NCI-H146 (cell line): ENCODE data around the gene OCA2.

Source experiments
- DNase-seq: peaks from one replicate; lab custom pipeline; 2025; lab: John Stamatoyannopoulos, UW

OCA2 gene

DNA sequence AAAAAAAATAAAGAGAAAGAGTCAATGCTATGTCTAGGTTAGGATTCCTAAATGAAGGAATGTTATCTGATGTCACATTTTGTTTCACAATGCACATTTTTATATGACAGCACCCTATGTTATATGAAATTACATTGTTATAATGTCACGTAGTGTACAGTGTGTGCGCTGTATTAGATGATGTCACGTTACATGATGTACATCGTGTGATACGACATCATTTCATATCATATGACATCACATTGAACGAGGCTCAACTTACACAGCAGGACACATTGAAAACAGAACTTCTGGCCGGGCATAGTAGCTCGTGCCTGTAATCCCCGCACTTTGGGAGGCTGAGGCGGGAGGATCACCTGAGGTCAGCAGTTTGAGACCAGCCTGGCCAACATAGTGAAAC, 150.0 kb downstream of the OCA2 start:
- DNase-seq, result no peak

DNA sequence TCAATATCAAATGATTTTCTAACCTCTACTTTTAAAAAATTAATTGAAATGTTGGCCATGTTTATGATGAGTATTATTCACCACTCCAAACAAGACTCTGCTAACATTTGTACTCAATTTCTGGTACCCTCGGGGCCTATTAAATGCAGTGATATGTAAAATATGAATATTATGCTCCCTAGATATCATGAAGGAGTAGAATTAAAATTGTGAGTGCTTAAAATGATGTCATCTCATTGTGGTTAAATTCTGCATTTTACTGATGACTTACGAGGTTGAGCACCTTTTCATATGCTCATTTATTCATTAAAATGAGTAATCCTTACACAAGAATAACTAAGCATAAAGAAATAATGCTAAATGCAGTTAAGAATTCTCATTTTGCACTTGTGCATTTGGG, 159.9 kb downstream of the OCA2 start:
- DNase-seq, result no peak

DNA sequence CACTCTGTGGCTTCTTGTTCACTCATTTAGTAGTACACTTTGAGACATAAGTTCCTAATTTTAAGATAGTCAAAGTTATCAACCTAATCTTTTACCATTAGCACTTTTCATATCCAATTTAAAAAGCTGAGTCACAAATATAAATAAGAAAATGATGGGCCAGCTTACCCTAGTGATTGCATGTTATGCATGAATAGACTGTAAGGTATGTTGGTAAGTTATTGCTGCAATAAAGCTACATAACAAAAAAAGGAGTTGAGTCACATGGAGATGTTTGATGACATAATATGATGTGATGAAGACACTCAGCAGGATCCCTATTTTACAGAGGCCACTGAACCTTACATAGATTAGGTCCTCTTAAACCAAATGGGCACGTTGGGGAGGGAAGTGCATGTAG, 161.3 kb downstream of the OCA2 start:
- no peak for DNase-seq

DNA sequence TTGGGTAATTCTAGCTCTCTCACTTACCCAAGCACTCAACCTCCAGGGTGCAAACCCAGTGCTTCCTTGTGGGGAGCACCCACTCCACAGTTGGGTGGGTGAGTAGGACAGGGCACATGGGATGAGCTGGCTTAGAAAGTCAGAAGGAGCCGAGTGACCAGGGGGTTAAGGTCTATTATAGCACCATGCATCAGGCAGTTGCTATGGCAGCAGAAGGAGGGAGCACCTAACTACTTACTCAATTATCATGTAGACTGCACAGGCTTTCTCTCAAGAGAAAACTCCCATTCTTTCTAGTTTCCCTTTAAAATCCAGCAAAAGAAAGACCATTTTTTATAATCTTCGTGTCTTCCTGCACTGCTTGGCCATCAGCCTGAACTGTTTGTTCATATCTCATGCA, 163.0 kb downstream of the OCA2 start:
- no peak for DNase-seq

DNA sequence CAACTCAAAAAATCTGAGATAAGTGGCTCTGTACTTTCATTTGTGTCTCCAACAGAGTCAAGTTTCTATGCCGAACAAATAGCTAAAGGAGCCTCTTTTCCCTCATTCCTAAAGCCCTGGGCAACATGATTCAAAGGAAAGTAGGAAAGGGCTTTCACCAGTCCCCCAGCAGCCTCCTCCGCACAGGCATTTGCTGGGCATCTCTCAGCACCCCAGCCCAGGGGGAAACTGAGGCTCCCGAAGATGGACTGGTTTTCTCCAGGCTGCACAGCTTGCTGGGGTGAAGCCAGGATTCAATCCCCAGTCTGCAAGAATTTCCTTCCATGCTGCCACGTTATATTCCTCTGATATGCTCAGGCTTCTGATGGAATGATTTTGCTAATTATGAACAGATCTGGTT, 163.8 kb downstream of the OCA2 start:
- DNase-seq, result no peak

DNA sequence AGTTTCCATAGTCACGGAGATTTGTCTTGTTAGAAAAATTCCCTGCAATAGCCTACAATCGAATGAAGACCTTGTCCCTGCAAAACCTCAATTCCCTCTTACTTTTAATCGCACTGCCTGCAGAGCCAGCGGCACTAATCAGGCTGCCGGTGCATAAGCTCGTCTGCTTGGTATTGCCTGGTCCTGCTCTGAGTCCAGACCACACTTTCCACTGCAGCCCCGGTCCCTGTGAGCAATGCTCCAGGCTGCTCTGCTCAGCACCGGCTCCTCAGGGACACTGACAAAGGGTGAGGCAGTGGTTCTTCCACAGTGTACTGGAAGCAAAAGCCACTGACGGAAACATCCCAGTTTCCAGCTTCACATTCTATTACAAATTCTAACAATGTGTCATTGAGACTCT, 164.3 kb downstream of the OCA2 start:
- DNase-seq, result no peak

DNA sequence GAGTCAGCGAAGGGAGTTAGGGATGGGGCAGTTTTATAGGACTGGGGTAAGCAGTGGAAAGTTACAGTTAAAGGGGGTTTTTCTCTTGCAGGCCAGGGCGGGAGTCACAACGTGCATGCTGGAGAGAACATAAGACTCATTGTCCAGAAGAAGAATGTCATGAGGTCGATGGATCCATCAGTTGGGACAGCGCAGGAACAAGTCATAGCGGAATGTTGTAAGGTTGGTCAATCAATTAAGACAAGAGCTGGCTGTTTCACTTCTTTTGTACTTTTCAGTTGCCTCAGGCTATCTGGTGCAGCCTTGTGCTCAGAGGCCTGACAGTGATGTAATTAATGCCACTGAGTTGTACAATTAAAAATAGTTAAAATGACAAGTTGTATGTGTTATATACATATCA, 165.6 kb downstream of the OCA2 start:
- no peak for DNase-seq

DNA sequence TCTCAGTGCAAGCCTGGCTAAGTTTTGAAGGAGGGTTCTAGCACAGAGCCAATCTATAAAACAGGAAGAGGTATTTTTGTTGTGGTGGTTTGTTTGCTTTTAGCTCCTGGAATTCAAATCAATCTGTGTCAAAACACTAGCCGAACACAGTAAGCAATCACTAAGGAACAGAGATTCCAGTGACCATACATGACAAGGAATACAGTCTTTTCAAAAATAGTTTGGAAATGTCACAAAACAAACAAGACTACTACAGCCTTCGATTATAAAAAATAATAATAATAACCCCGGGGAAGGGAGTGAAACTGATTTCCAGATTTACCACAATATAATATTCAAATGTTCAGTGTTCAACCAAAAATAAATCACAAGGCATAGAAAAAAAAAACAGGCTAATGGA, 166.5 kb downstream of the OCA2 start:
- DNase-seq, result no peak

DNA sequence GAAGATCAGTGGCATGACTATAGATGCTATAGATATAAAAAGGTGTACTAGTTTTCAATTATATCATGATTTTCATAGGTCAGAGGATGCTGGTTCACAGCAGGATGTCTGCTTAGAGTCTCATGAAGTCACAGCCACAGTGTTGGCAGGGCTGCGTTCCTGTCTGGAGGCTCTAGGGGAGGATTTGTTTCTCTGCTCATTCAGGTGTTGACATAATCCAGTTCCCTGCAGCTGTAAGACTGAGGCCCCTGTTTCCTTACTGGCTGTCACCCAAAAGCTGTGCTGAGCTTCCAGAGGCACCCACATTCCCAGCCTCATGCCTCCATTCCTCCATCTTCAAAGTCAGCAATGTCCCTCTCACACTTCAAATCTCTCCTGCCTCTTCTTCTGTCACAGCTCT, 170.7 kb downstream of the OCA2 start:
- no peak for DNase-seq

DNA sequence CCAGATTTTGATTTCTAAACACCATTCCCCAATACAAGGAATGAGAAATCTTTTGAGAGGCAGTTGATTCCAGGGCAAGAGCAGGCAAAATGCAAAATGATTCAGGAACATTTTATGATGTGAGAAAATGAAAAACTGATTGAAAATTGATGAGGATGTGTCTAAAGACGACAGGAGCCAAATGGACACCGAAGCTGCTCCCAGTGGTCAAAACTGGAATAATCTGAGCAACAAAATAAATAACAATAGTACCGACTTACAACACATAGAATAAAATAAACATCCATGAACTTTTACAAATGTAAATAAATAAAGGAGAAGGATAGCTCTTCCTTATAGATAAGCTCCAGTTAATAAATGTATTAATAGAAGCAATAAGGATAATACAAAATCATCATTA, 186.8 kb downstream of the OCA2 start:
- DNase-seq, result no peak

DNA sequence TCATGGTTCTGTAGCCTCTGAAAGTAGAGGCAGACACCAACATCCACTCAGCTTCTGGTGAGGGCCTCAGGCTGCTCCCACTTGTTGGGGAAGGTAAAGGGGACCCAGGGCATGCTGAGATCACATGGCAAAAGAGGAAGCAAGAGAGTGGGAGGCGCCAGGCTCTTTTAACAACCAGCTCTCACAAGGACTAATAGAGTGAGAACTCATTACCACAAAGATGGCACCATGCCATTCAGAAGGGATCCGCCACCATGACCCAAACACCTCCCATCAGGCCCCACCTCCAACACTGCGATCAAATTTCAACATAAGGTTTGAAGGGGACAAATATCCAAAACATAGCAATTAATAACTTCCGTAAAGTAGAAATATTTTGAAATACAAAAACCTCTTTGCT, 192.3 kb downstream of the OCA2 start:
- DNase-seq, result no peak

DNA sequence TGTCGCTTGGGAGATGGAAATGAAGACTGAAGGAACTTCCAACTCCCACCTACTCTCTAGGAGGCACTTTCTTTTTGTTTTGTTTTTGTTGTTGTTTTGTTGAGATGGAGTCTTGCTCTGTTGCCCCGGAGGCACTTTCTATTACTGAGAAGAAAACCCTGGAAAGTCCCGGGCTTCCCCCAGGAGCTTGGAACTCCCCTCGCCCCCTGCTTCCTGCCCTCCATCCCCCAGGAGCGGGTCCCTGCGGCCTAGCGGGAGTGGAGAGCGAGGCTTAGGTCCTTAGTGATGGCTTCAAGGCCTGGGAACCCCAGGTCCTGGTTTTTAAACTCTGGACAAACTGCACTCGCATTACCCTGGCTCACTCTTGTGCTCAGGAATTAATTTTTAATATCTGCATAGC, 195.7 kb downstream of the OCA2 start:
- no peak for DNase-seq

DNA sequence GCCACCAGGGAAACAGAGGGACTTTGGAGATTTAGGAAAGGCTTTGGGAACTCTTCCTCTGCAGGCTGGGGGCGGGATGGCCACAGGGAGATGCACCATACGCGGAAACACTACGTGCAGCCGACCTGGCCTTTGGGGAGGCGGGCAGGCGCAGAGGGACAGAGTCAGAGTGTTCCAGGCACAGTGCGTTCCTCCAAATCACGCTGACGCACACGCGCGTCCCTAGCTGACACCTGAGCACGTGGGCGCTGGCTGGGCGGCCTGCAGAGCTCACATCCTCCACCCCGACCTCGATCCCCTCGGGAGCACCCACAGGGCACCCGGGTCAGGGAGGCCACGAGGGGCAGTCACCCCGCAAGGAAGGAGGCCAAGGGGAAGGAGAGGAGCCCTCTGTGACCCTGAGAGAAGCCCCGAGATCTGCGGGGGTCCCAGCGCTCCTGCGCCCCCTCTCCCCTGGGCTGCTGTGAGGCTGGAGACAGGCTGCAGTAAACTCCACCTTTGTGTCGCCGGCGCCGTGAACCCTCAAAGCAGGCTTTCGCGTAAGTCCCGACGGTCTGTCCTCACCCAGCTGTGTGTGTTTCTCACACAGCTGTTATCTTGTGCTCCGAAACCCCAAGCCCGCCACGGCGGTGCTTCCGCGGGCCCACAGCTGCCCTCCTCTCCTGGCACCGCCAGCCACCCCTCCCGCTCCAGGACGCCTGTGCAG, 196.3 kb downstream of the OCA2 start:
- DNase-seq, result no peak

DNA sequence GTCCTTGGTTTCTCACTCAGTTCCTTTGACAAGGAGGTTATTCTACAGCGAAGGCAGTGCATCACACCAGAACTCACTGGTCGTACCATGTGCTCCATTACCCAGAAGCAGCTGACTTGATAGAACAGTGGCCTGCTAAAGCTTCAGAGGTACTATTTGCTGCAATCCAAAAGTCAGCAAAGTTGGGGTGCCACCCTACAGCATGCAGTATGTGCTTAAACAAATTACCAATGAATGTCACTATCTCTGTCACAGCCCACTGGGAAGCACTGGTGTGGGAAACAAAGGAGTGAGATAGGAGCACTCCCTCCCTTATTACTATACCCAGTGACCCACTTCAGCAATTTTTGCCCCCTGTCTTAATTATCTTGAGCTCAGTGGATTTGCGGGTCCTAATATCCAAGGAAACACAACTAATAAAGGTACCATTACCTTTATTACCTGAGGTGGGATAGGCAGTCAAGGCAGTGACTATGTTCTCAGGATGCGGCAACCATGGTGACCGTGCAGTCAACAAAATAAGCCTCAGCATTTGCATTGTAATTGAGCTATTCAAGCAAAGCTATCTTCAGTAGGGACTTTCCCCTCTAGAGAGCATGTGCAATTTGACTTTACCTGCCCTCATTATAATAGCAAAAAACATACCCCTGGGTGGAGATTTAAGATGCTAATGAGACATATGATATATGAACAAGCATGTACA, 199.4 kb downstream of the OCA2 start:
- DNase-seq, result no peak

DNA sequence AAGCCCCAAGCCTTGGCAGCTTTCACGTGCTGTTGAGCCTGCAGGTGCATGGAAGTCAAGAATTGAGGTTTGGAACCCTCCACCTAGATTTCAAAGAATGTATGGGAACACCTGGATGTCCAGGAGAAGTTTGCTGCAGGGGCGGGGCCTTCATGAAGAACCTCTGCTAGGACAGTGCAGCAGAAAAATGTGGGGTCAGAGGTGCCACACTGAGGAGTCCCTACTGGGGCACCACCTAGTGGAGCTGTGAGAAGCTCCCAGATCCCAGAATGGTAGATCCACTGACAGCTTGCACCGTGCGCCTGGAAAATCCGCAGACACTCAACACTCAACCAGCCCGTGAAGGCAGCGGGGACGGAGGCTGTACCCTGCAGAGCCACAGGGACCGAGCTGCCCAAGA, 201.6 kb downstream of the OCA2 start:
- DNase-seq, result no peak

DNA sequence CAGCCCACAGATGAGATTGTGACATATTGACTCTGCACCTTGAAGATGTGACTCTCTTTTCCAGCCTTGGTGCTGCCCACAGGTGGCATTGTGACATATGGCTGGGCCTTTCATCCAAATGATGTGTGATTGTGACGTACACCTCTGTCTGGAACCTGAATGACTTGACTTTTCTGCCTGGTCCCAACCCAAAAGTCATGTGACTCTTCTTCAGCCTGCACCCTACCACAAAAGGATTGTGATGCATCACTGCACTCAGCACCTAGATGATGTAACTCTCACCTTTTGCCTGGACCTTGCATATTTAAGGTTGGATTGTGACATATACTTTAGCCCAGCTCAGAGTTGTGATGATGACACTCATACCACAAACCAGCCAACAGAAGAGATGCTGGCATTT, 204.5 kb downstream of the OCA2 start:
- no peak for DNase-seq

DNA sequence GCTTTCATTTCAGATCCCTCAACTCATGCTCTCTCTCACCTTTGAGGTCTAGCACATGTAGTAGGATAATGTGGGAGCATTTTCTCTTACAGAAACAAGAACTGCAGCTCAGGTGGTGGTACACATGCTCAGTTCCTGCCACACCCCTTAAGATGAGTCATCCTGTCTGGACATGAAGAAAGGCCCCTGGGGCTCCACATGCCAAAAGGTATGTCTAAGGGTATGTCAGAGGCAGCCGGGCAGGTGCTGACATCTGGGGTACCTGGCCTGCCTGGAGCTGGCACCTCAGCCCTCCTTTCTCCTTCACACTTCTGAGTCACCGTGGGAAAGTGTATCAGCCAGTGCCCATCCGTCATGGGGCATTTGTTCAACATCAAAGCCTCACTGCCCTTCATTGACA, 209.9 kb downstream of the OCA2 start:
- no peak for DNase-seq

DNA sequence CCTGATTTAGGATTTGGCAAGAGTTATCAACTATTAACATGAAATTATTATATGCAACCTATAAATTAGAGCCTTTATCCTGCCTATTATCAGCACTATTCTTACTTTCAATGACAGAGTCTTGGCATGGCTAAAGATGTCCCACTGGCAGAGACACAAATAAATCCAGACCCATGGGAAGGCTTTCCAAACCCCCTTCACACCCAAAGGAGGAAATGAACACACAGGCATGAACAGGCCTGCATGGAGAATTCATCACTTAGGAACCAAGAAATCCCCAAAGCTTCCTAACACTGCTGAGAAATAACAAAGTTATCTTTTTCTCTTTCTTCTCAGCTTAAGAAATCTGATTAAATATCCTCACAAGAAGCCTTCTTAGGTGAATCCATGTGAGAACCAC, 213.9 kb downstream of the OCA2 start:
- DNase-seq, result no peak

DNA sequence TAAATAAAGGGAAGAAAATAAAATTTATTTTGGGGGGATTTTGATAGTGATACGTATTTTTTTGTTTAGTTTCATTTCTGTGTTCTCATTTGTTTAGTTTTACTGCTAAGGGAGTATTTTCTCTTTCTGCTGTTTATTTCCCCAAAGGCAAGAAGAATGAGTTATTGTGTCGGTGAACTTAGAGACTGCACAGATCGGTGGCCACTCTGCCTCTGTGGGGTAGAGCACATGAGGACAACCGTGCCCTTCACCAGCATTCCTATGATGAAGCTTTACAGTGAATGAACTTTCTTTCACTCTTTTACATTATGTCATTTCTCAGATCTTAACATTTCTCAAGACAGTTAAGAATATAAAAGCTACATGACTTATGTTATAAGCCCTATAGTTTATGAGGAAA, 214.4 kb downstream of the OCA2 start:
- no peak for DNase-seq

DNA sequence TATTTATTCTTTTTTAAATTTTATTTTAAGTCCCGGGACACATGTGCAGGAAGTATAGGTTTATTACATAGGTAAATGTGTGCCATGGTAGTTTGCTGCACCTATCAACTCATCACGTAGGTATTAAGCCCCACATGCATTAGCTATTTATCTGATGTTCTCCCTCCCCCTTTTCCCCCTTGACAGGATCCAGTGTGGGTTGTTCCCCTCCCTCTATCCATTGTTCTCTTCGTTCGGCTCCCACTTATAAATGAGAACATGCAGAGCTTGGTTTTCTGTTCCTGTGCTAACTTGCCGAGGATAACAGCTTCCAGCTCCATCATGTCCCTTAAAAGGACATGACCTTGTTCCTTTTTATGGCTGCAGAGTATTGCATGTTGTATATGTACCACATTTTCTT, 220.3 kb downstream of the OCA2 start:
- DNase-seq, result no peak

DNA sequence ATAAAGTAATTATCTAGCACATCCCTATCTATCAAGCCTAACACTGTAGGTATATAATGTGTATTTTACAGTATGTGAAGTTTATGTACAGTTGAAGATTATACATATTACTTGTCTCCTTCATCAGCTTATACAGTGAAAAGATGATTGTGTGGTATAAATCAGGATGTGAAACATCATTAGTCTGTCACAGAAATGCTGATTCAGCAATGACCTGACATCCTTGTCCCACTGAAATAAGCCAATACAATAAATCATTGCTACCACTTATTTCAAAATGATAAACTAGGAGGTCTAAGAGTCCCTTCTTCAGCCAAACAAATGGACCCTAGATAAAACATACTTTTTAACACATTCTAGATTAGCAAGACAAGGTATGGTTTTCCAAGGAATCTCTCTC, 225.3 kb downstream of the OCA2 start:
- no peak for DNase-seq

DNA sequence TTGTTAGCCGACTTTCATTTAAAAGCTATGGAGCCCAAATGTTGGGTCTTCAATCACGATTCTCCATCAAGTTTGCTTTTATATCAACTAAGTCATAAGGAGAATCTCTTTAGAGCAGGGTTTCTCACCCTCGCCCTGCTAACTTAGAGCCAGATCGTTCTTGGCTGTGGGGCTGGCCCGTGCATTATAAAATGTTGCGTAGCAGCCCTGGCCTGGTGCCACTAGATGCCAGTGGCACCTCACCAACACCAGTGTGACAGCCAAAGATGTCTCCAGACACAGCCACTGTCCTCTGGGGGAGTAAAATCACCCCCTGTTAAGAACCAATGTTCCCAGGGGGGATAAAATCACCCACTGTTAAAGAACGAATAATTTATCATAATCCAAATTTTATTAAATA, 226.1 kb downstream of the OCA2 start:
- no peak for DNase-seq

DNA sequence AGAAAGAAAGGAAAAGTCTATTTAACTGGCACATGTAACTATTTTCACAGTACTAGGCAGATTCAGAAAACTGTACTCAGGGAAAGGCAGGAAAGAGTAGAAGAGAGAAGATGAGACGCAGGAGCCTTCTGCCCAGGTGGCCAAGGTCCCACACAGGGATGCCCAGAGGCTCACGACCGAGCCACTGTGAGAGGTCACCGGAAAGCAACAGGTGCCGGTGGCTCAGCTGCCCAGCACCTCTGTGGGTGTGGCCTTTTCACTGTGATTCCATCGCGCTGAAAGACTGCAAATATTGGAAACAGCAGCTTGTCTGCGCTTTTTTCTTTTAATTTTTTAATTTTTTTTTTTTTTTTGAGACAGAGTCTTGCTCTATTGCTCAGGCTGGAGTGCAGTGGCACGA, 226.8 kb downstream of the OCA2 start:
- no peak for DNase-seq

DNA sequence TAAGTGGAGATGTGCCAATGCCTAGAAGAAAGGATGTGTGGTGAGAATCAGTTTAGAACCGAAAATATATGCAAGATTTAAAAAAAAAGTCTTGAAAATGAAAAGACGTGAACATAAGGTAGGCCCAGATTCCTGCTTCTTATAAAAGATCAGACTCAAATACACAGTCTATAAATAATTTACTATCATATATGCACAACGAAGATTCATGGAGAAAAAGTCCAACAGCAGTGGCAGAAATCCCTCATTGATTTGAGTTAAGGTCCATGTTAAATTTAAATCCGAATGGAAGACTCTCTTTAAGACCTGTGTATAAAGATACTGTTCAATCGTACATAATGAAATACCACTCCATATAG, 227.2 kb downstream of the OCA2 start:
- DNase-seq, result no peak
